GM12874 (cell line): ENCODE results near the gene TIMM21.

Source experiments
- CTCF ChIP-seq: IDR thresholded peaks from 2 replicates; pipeline ENCODE4 v1.5.1; 2011; ENCODE audit warnings: low read depth, mild to moderate bottlenecking, control low read depth, low read length, moderate library complexity; ENCODE audit not compliant: insufficient read depth

The TIMM21 gene

DNA sequence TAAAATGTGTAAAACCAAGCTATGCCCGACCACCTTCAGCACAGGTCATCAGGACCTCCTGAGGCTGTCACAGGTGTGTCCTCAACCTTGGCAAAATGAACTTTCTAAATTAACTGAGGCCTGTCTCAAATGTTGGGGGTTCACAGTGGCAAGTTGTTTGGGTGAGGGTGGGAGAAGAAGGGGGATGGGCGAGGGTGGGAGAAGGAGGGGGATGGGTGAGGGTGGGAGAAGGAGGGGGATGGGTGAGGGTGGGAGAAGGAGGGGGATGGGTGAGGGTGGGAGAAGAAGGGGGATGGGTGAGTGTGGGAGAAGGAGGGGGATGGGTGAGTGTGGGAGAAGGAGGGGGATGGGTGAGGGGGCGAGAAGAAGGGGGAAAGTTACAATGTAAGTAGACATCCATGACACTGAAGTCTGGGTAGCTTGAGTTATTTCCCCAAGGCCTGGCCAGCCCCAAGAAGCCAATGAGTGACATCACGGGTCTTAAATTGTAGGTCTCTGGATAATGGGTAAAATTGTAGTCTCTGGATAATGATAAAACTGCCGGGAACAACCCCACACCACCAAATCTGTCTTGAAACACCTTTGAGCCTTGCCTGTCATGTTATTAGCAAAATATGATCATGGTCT, 56.3 kb downstream of the TIMM21 start:
- no peak for TF ChIP-seq CTCF
